CD4-positive, alpha-beta T cell treated with Interleukin-15 for 4 hours (primary cell): ENCODE measurements around the gene ABHD12B.
"Not testable (repeated sequence)": the region's sequence is repeated elsewhere in the genome, so short reads cannot be mapped to it uniquely, and the experiment has no call there.

Source experiments
- DNase-seq: peaks from one replicate; pipeline ENCODE4 v3.0.0-alpha.2; 2020; ENCODE audit warnings: low spot score

Gene ABHD12B

GRCh38 chr14:50936882-50937281 is 65.0 kb downstream of the ABHD12B start:
- DNase-seq = no peak

GRCh38 chr14:50937325-50937724 is 65.5 kb downstream of the ABHD12B start:
- DNase-seq = no peak

DNA sequence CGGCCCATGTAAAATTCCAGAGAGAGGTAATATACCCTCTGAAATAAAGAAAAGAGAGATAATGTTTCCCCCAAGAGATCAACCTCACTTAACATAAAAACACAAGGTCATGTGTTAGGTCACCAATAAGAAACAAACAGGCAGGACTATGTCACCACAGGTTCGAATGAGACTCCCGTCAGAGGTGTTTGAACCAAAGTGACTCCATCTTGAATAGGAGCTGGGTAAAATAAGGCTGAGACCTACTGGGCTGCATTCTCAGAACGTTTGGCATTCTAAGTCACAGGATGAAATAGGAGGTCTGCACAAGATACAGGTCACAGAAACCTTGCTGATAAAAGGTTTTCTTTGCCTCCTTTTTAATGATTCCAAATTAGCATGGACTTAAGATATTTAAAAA is 65.9 kb downstream of the ABHD12B start:
- no peak for DNase-seq

- no peak for DNase-seq
Observed at GRCh38 chr14:50941151-50941550, 69.3 kb downstream of the ABHD12B start.

DNA sequence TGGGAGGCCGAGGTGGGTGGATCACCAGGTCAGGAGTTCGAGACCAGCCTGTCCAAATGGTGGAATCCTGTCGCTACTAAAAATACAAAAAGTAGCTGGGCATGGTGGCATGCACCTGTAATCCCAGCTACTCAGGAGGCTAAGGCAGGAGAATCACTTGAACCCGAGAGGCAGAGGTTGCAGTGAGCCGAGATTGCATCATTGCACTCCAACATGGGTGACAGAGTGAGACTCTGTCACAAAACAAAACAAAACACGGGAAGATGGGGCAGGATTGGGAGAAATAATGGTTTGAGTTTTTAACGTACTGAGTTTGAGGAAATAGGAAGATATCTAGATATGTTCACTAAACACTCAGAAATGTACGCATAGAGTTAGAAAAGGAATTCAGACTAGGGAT is 69.8 kb downstream of the ABHD12B start:
- not testable (repeated sequence) for DNase-seq

DNA sequence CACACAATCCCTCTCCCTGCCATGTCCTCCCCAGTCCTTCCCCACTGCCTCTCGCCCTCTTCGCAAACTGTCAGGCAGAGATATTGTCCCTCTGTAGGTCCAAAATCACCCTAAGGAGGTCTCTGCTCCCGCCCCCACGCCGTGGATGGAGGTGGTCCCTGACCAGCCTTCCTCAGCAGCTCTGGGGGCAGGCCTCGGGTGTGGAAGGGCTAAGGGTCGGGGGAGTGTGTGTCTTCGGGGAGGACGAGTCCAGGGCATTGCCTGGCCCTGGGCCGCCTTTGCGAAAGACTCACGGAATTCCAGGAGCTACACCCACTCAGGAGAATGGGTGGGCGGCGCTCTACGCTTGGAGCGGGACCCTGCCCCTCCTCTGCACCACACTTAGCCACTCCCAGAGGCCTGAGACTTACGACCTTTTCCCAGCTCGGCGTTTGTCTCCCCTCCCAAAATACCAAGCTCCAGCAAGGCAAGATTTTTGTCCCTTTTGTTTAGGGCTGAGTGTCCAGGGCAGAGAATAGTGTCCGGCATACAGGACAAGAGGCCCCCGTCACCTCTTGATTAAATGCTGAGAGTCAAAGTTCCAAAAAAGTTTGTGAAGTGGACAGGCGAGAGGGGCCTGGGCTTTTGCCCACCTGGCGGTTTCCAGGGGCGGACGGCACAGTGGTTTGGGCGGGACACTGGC is 71.5 kb downstream of the ABHD12B start:
- DNase-seq = no peak

DNA sequence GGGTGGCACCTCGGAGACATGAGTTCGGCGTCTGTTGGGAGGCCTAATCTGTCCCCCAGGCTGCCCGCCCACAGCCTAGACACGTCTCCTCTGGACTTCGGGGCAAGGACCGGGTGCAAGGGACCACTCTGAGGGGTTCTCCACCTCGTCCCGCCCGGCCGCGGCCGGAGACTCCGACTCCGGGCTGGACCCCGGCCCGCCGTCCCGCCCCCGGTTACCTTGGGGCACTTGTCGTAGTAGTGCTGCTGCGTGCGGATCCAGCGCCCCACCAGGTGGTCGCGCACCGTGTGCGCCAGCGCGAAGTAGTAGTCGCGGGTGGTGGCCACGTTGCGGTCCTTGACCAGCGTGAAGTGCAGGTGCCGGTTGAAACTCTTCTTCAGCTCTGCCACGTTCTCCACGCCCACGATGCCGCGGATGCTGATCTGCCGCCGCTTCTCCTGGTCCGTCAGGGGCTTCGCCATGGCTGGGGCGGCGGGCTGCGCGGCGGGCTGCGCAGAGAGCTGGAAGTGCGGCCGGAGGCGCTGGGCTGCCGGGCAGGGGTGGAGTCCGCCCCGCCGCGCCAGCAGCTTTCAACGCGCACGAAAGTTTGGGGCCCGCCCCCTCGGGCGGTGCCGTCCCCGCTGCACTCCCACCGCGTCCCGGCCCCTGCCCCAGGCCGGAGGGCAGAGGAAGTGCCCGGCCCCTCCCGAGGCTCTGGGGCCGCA is 72.2 kb downstream of the ABHD12B start, which contains the start of gene PYGL:
PYGL (minus strand) TSS at position 541 of the 704 bp plus-strand sequence; CDS start at position 461, 80 bp downstream.
- DNase-seq = no peak

DNA sequence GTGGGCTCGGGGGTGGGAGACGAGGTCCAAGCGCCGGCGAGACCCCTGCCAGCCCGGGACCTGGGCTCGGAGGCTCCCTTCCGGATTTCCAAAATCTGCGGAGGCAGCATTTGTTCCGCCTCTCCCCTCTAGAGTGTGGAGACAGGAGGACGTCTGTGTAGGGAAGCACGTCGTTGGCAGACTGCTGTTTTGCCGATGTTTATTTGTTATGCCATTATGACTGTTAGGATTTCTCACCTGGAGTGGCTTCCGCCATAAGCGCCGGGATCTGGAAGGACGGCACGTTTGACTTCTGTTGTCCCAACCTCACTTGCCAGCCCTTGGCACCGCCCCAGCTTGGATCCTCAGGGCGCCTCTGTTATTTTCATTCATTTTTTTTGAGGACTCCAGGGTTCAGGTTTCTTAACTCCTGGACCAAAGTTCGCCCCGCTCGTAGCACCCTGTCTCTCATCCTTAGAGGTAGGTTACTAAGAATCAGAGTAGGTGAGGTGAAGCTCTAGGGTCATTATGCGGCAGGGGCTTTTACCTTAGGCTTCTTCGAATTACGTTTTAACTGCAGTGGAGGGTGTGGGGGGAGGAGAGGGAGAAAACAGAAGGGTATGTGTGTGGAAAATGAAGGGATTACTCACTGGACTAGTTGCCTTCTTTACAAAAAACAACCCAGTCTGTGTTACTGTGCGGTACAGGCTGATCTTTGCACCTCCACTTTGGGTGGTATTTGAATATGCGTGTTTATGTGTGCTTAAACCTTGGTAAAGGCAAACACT is 73.0 kb downstream of the ABHD12B start:
- DNase-seq = no peak

DNA sequence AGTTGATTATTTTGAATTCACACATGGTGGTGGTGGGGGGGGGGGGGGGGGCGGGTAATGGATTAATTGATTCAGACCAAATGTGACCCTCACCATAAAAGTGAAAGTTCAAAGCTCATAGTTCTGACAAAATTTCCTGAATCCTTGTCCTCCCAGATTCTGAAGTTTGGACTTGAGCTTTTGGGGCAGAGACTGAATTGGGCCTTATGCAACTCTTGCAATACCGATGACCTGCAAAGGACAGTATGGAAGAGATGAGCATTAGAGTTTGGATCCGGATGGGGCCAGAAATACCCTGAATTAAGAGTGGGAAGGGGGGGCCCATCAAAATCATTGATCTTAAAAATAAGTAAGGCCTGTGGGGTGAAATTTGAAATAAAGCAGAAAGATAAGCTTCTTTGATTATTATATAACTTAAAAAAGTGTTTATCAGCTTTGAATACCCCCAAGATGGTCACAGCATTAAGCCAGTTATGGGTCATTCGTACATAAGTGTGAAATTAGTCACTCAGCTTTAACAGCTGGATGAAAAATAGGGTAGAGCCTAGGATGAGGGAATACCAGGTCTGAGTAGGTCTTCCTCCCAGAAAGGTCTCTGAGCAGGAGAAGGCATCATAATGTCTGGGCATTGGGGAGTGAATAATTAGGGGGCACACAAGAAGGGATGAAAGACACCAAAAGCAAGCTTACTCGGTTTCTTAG is 74.5 kb downstream of the ABHD12B start:
- DNase-seq = no peak

DNA sequence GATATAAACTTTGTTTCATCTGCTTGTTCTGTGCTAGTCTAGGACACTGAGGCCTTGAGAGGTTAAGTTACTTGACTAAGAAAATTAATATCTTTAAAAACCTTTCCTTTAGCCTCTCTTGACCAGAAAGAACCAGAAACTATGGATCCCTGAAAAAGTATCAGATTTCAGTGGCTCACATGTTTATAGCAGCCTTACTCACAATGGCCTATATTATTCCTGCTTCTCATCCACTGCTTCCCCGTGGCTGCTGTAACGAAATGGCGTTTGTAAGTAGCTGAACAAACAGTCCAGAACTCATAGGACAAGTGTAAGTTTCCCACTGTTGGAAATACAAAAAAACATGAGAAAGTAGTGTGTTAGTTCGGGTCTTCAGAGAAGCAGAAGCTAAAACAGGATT is 75.6 kb downstream of the ABHD12B start:
- DNase-seq = no peak

DNA sequence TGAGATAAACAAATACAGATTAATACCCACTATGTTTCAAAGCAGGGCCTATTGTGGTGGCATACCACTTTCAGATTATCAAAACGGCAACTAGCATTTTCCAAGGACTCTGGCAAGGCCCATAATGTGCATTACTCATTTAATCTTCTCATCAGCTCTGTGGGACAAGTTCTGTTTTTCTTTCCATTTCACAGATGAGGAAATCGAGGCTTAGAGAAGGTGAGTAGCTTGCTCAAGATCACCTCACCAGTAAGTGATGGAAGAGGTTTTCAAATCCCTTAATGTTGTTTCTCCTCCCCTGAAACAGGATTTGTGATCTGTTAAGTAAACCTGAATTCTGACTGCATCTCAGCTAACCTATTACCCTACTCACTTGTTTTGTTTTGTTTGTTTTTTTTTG is 76.4 kb downstream of the ABHD12B start:
- DNase-seq = no peak

DNA sequence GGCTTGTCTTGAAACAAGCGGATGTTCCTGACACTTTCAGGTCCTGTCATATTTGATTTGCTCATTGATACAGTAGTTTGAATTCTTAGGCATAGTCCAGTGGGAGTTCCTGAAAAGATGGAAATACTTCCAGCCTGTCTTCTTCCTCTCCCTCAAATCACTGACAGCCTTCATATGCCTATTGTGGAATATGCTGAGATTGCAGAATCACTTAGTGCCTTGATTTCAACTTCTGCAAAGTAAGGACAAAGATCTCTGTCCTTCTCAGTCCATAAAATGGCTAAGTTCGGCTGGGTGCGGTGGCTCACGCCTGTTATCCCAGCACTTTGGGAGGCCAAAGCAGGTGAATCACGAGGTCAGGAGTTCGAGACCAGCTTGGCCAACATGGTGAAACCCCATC is 79.2 kb downstream of the ABHD12B start:
- no peak for DNase-seq

- DNase-seq = no peak
Observed at GRCh38 chr14:50953502-50953901, 81.6 kb downstream of the ABHD12B start.
